Mesenchymal stem cell (in vitro differentiated cells and primary cell): ENCODE results near the gene FAM20A. TPM values are rescaled to one million over a fixed set of nuclear protein-coding genes. Genes with fewer than 3 reads are reported as not detected.
A peak's percentile ranks its signal among the peaks of the same experiment; 100 is the strongest.

Experiments
- DNase-seq: peaks from one replicate; pipeline ENCODE4 v3.0.0-alpha.2; 2013
- H2AFZ ChIP-seq: one replicate; pipeline ENCODE4 v1.6.1; 2013; ENCODE audit warnings: low read depth, mild to moderate bottlenecking, control low read depth, inconsistent platforms, low read length, moderate library complexity
- H2AK5ac ChIP-seq: 2 replicates; pipeline ENCODE4 v1.6.1; 2013; ENCODE audit warnings: low read length, moderate library complexity, mild to moderate bottlenecking, inconsistent platforms; ENCODE audit not compliant: severe bottlenecking
- H2BK120ac ChIP-seq: one replicate; pipeline ENCODE4 v1.6.1; 2013; ENCODE audit warnings: low read depth, mild to moderate bottlenecking, inconsistent platforms, low read length, moderate library complexity
- H2BK12ac ChIP-seq, 2 experiments: one replicate each; pipeline ENCODE4 v1.6.1; 2013; ENCODE audit warnings: inconsistent platforms in 2 of 2, low read length in 2 of 2, mild to moderate bottlenecking in 2 of 2, moderate library complexity in 2 of 2, control low read depth in 1 of 2
- H2BK15ac ChIP-seq: one replicate; pipeline ENCODE4 v1.6.1; 2013; ENCODE audit warnings: mild to moderate bottlenecking, low read depth, inconsistent platforms; ENCODE audit not compliant: poor library complexity, severe bottlenecking
- H2BK5ac ChIP-seq: 2 replicates; pipeline ENCODE4 v1.6.1; 2013; ENCODE audit warnings: low read depth, mild to moderate bottlenecking, low read length, control low read depth, inconsistent platforms; ENCODE audit not compliant: poor library complexity, severe bottlenecking
- H3K14ac ChIP-seq, 2 experiments: one replicate each; pipeline ENCODE4 v1.6.1; 2013; ENCODE audit warnings: inconsistent platforms in 2 of 2, low read length in 2 of 2, control low read depth in 1 of 2, mild to moderate bottlenecking in 1 of 2, moderate library complexity in 1 of 2
- H3K18ac ChIP-seq, 2 experiments: one replicate each; pipeline ENCODE4 v1.6.1; 2013; ENCODE audit warnings: inconsistent platforms in 2 of 2, low read length in 2 of 2, control low read depth in 1 of 2, low read depth in 1 of 2, mild to moderate bottlenecking in 1 of 2
- H3K23ac ChIP-seq, 2 experiments: one replicate each; pipeline ENCODE4 v1.6.1; 2013; ENCODE audit warnings: inconsistent platforms in 2 of 2, low read length in 2 of 2, mild to moderate bottlenecking in 2 of 2, moderate library complexity in 2 of 2, control low read depth in 1 of 2
- H3K27ac ChIP-seq: 2 replicates; pipeline ENCODE4 v1.5.1; 2013; ENCODE audit warnings: mild to moderate bottlenecking, moderate library complexity, low read length, control low read depth, inconsistent platforms; ENCODE audit not compliant: poor library complexity, severe bottlenecking
- H3K27me3 ChIP-seq, 2 experiments: 2 replicates each; pipeline versions ENCODE4 v1.6.1 to v1.7.0; 2013; ENCODE audit warnings: low read length in 2 of 2, mild to moderate bottlenecking in 2 of 2, moderate library complexity in 2 of 2, control low read depth in 1 of 2, inconsistent platforms in 1 of 2; ENCODE audit not compliant: control insufficient read depth in 1 of 2, insufficient read depth in 1 of 2
- H3K36me3 ChIP-seq, 2 experiments: 2 replicates each; pipeline versions ENCODE4 v1.6.1 to v1.7.0; 2013; ENCODE audit warnings: low read length in 2 of 2, control low read depth in 1 of 2, inconsistent platforms in 1 of 2, low read depth in 1 of 2, mild to moderate bottlenecking in 1 of 2; ENCODE audit not compliant: insufficient read depth in 2 of 2, control insufficient read depth in 1 of 2
- H3K4ac ChIP-seq, 2 experiments: one replicate each; pipeline ENCODE4 v1.6.1; 2013; ENCODE audit warnings: inconsistent platforms in 2 of 2, low read length in 2 of 2, mild to moderate bottlenecking in 2 of 2, moderate library complexity in 2 of 2, control low read depth in 1 of 2, low read depth in 1 of 2
- H3K4me1 ChIP-seq: 2 replicates; pipeline ENCODE4 v1.6.1; 2013; ENCODE audit warnings: low read depth, low read length, control low read depth; ENCODE audit not compliant: control insufficient read depth, insufficient read depth
- H3K4me2 ChIP-seq: 2 replicates; pipeline ENCODE4 v1.6.1; 2013; ENCODE audit warnings: low read length, mild to moderate bottlenecking, inconsistent platforms; ENCODE audit not compliant: poor library complexity, severe bottlenecking
- H3K4me3 ChIP-seq, 2 experiments: 2 replicates each; pipeline versions ENCODE4 v1.5.1 to v1.7.0; 2013; ENCODE audit warnings: low read length in 2 of 2, mild to moderate bottlenecking in 2 of 2, control low read depth in 1 of 2, low read depth in 1 of 2; ENCODE audit not compliant: insufficient read depth in 1 of 2
- H3K79me1 ChIP-seq: replicated peaks from 2 replicates; pipeline ENCODE4 v1.6.1; 2013; ENCODE audit warnings: mild to moderate bottlenecking, control low read depth, low read length, inconsistent platforms; ENCODE audit not compliant: poor library complexity, severe bottlenecking
- H3K9ac ChIP-seq: 2 replicates; pipeline ENCODE4 v1.7.0; 2013; ENCODE audit warnings: mild to moderate bottlenecking, low read length, moderate library complexity
- H3K9me3 ChIP-seq: 2 replicates; pipeline ENCODE4 v1.7.0; 2013; ENCODE audit warnings: mild to moderate bottlenecking, low read length; ENCODE audit not compliant: control insufficient read depth
- H4K8ac ChIP-seq: one replicate; pipeline ENCODE4 v1.6.1; 2013; ENCODE audit warnings: inconsistent platforms, mild to moderate bottlenecking, low read length, moderate library complexity
- H4K91ac ChIP-seq: one replicate; pipeline ENCODE4 v1.6.1; 2013; ENCODE audit warnings: mild to moderate bottlenecking, low read length, inconsistent platforms
- WGBS: methylation state at CpG from one replicate; pipeline ENCODE4 v1.1.7; 2013; ENCODE audit warnings: mixed read lengths; 5-methylcytosine and 5-hydroxymethylcytosine counted together
- polyA plus RNA-seq, 2 experiments: library from polyadenylated mRNA; stranded (reverse); fragments of 200-250 nt; gene quantifications; one replicate each; pipeline ENCODE4 v1.2.3, GENCODE V29; 2013

The FAM20A gene
- polyA plus RNA-seq (2013, experiment 1 of 2): 0.37 TPM
- 0.44 TPM for polyA plus RNA-seq (2013, experiment 2 of 2)

DNA sequence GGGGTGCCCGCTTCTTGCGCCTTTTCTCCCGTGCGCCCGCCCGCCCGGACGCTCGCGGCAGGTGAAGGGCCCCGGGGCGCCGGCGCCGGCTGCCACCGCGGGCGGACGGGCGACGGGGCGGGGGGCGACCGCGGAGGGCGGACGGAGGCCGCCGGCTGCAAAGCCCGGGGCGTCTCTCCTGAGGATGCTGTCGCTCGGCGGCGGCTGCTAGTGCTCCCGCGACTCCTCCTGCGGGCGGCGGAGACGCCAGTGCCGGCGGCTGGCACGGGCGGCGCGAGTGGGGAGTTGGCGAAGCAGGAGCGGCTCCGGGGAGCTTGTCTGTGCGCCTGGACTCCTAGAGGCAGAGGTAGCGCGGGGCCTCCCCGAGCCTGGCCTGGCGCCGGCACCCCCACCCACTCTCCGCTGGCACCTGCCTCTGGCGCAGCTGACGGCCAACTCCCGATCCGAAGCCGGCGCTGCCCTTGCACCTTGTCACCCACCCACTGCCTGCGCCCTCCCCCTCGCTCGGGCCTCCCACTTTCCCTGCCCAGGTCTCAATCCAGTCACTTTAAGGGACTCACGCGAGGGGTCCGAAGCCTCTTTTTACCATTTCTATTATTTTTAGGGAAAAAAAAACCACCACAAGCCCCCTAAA, at the start of gene FAM20A:
TSS of gene FAM20A (minus strand) at position 437 of the 634 bp plus-strand sequence. CDS start 701 bp downstream, outside the sequence.
- peak within 1 kb of the TSS in 1 of 2 experiments; percentile 9 for H3K4ac ChIP-seq
- no peak within 1 kb of the TSS for H2BK120ac ChIP-seq
- H2BK15ac ChIP-seq: peak within 1 kb of the TSS; percentile 7
- H2AFZ ChIP-seq: peak within 1 kb of the TSS; percentile 70
- H3K36me3 ChIP-seq: peaks cover 0 to 30% of the 10 kb centered on the region in 2 experiments
- peak within 1 kb of the TSS; percentile 99 for H3K9ac ChIP-seq
- H4K91ac ChIP-seq: peak within 1 kb of the TSS; percentile 78
- no peak within 1 kb of the TSS for H2AK5ac ChIP-seq
- H3K4me2 ChIP-seq: peak within 1 kb of the TSS; percentile 97
- H3K23ac ChIP-seq: peak within 1 kb of the TSS in 1 of 2 experiments; percentile 81
- peak within 1 kb of the TSS in 1 of 2 experiments; percentile 80 for H3K14ac ChIP-seq
- peaks cover 0 to 79% of the 10 kb centered on the region in 2 experiments for H3K27me3 ChIP-seq
- peak within 1 kb of the TSS; percentile 54 for H3K18ac ChIP-seq
- H3K4me1 ChIP-seq: peaks cover 17% of the 10 kb centered on the region
- no peaks in the 10 kb centered on the region for H3K79me1 ChIP-seq
- H3K9me3 ChIP-seq: peaks cover 4% of the 10 kb centered on the region
- peak within 1 kb of the TSS in 1 of 2 experiments; percentile 73 for H2BK12ac ChIP-seq
- no peak within 1 kb of the TSS for H2BK5ac ChIP-seq
- H3K27ac ChIP-seq: no peak within 1 kb of the TSS
- DNase-seq: peak; percentile 16
- H4K8ac ChIP-seq: no peak within 1 kb of the TSS
- peak within 1 kb of the TSS; percentile 44 to 87 for H3K4me3 ChIP-seq
- 3% methylated on average over 62 of the region's 69 CpGs for WGBS

DNA sequence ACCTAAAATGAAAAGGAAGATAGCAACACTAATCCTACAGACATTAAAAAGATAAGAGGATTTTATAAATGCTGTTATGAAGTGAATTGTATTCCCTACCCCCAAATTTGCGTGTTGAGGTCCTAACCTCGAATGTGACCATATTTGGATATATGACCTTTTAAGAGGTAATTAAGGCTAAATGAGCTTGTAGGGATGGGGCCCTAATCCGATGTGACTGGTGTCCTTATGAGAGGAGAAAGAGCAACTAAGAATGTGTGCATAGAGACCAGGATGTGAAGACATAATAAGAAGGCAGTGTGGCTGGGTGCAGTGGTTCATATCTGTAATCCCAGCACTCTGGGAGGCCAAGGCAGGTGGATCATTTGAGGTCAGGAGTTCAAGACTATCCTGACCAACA, 48.2 kb upstream of the FAM20A start:
- Histone ChIP-seq H3K9ac (no peak overlapping the region), H3K4ac (no peak overlapping the region), H3K4me2 (no peak overlapping the region), H2AK5ac (no peak overlapping the region), H2BK12ac (no peak overlapping the region), H2BK5ac (no peak overlapping the region), H3K27me3 (no peaks in the 10 kb centered on the region), H2AFZ (no peak overlapping the region), H3K18ac (no peak overlapping the region), H3K14ac (no peak overlapping the region), H3K23ac (no peak overlapping the region), H4K8ac (no peak overlapping the region), H3K36me3 (no peaks in the 10 kb centered on the region), H3K4me1 (no peaks in the 10 kb centered on the region), H2BK15ac (no peak overlapping the region), H3K79me1 (no peaks in the 10 kb centered on the region), H4K91ac (no peak overlapping the region), H3K4me3 (no peak overlapping the region), H2BK120ac (no peak overlapping the region), H3K27ac (no peak overlapping the region), H3K9me3 (no peaks in the 10 kb centered on the region)
- 88% methylated on average over 3 of the region's 3 CpGs for WGBS
- no peak for DNase-seq

DNA sequence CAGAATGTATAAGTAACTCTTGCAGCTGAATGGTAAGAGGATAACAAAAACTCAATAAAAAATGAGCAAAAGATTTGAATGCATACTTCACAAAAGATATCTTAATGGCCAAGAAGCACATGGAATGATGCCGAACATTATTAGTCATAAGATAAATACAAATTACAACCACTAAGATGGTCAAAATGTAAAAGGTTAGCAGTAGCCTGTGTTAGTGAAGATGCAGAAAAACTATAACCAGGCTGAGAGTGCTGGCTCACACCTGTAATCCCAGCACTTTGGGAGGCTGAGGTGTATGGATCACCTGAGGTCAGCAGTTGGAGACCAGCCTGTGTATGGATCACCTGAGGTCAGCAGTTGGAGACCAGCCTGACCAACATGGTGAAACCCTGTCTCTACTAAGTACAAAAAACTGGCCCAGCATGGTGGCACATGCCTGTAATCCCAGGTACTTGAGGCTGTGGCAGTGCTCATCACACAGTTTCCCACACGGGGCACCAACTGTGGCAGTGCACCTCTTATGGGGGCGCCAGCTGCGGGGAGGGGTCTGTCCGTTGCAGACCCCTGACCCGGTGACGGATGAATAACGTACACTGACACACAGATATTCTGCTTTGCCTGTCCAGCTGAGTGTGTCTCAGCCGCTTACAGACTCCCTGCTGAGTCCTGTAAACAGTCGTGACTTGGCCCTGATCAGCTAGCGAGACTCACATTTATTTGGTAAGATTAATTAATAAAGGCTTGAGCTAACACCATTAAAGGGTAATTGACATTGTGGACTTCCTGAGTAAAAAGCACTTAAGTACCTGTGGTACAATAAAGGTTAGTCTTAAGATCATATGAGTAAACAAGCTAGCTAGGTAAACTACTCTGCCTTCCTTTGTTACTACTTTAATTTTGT, 45.7 kb upstream of the FAM20A start:
- Histone ChIP-seq H3K79me1 (no peaks in the 10 kb centered on the region), H2AFZ (no peak overlapping the region), H3K18ac (no peak overlapping the region), H3K4ac (no peak overlapping the region), H3K23ac (no peak overlapping the region), H2AK5ac (no peak overlapping the region), H3K27ac (no peak overlapping the region), H3K14ac (no peak overlapping the region), H3K4me3 (no peak overlapping the region), H3K27me3 (peaks cover 0 to 2% of the 10 kb centered on the region in 2 experiments), H2BK15ac (no peak overlapping the region), H4K91ac (no peak overlapping the region), H3K9ac (no peak overlapping the region), H3K4me1 (no peaks in the 10 kb centered on the region), H3K4me2 (no peak overlapping the region), H2BK5ac (no peak overlapping the region), H3K36me3 (no peaks in the 10 kb centered on the region), H2BK120ac (no peak overlapping the region), H3K9me3 (no peaks in the 10 kb centered on the region), H2BK12ac (no peak overlapping the region), H4K8ac (no peak overlapping the region)
- no peak for DNase-seq
- 91% methylated on average over 9 of the region's 11 CpGs for WGBS

DNA sequence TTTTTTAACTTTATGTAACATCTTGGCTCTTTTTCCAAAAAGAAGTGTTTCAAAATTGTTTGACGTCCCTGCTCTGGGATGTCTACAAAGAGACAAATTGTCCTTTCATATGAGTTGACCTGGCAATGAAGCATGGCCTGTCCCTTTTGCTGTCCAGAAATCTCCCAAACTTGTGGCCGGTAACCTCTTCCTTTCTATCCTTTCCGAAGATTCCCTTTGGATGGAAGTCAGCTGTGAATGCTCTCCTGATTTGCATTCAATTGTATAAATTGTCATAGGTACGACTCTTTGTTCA, 40.9 kb upstream of the FAM20A start:
- no peak overlapping the region for H2AK5ac ChIP-seq
- no peak for DNase-seq
- WGBS: 95% methylated on average over 3 of the region's 4 CpGs

More for the DNA sequence above, 40.9 kb upstream of the FAM20A start:
- no peak overlapping the region for H2BK15ac ChIP-seq
- H3K4me3 ChIP-seq: no peak overlapping the region
- no peak overlapping the region for H2BK12ac ChIP-seq
- no peak overlapping the region for H2AFZ ChIP-seq
- no peaks in the 10 kb centered on the region for H3K36me3 ChIP-seq
- no peak overlapping the region for H3K9ac ChIP-seq
- no peaks in the 10 kb centered on the region for H3K9me3 ChIP-seq
- H2BK5ac ChIP-seq: no peak overlapping the region
- H3K27ac ChIP-seq: no peak overlapping the region
- H3K27me3 ChIP-seq: peaks cover 0 to 8% of the 10 kb centered on the region in 2 experiments
- H3K4me2 ChIP-seq: no peak overlapping the region
- H3K14ac ChIP-seq: no peak overlapping the region
- H4K8ac ChIP-seq: no peak overlapping the region
- no peak overlapping the region for H2BK120ac ChIP-seq
- no peaks in the 10 kb centered on the region for H3K4me1 ChIP-seq
- no peak overlapping the region for H3K18ac ChIP-seq
- no peak overlapping the region for H3K4ac ChIP-seq
- no peak overlapping the region for H3K23ac ChIP-seq
- H4K91ac ChIP-seq: no peak overlapping the region
- H3K79me1 ChIP-seq: no peaks in the 10 kb centered on the region
